Natural killer cell (primary cell): ENCODE data around the gene NR1I3. TPM values are rescaled to one million over a fixed set of nuclear protein-coding genes. Genes with fewer than 3 reads are reported as not detected.

Experiments
- ATAC-seq, 3 donors: fragments of 150-1000 bp in 2 of 3; fragments of 200-7000 bp in 1 of 3; cut with Tn5 transposase; 1 replicate in 1 of 3; 2 replicates in 2 of 3; pipeline ENCODE4 v1.10.0; 2021; ENCODE audit warnings: mild to moderate bottlenecking in 2 of 3, moderate library complexity in 2 of 3
- DNase-seq, 2 donors: peaks; one replicate each; pipeline versions ENCODE4 v3.0.0 to v3.0.0-alpha.2; 2013 to 2021; ENCODE audit warnings: mixed read lengths in 1 of 2
- H3K27ac ChIP-seq: one replicate; pipeline ENCODE4 v1.5.1; 2013; ENCODE audit warnings: mild to moderate bottlenecking, low read length
- H3K27me3 ChIP-seq: one replicate; pipeline ENCODE4 v1.6.1; 2013; ENCODE audit warnings: low read length; ENCODE audit not compliant: control insufficient read depth, insufficient read depth
- H3K36me3 ChIP-seq: one replicate; pipeline ENCODE4 v1.6.1; 2013; ENCODE audit warnings: low read length; ENCODE audit not compliant: control insufficient read depth, insufficient read depth
- H3K4me1 ChIP-seq: one replicate; pipeline ENCODE4 v1.6.1; 2013; ENCODE audit warnings: low read length; ENCODE audit not compliant: control insufficient read depth, insufficient read depth
- H3K4me3 ChIP-seq: one replicate; pipeline ENCODE4 v1.5.1; 2013; ENCODE audit warnings: low read length
- H3K9me3 ChIP-seq: one replicate; pipeline ENCODE4 v1.6.1; 2013; ENCODE audit warnings: low read length; ENCODE audit not compliant: control insufficient read depth, insufficient read depth
- H3K27ac Mint-ChIP-seq, 2 donors: one replicate each; pipeline ENCODE4 v1.8.0; 2022; ENCODE audit warnings: mild to moderate bottlenecking in 2 of 2, mixed read lengths in 2 of 2, moderate library complexity in 1 of 2
- H3K27me3 Mint-ChIP-seq, 2 donors: one replicate each; pipeline ENCODE4 v1.8.0; 2022; ENCODE audit warnings: low read depth in 2 of 2, mixed read lengths in 2 of 2
- H3K36me3 Mint-ChIP-seq: one replicate; pipeline ENCODE4 v1.8.0; 2022; ENCODE audit warnings: mixed read lengths
- H3K4me1 Mint-ChIP-seq, 2 donors: one replicate each; pipeline ENCODE4 v1.8.0; 2022; ENCODE audit warnings: mixed read lengths in 2 of 2
- H3K4me3 Mint-ChIP-seq: one replicate; pipeline ENCODE4 v1.8.0; 2022; ENCODE audit warnings: mild to moderate bottlenecking, moderate library complexity, mixed read lengths
- H3K9me3 Mint-ChIP-seq, 2 donors: one replicate each; pipeline ENCODE4 v1.8.0; 2022; ENCODE audit warnings: mixed read lengths in 2 of 2
- WGBS: methylation state at CpG from one replicate; pipeline ENCODE4 v1.1.7; 2013; ENCODE audit warnings: missing lambda C conversion rate; ENCODE audit not compliant: insufficient coverage; 5-methylcytosine and 5-hydroxymethylcytosine counted together
- intact Hi-C: fragments of 100-400 bp; cut with micrococcal nuclease; formaldehyde crosslinking; loops from one replicate; pipeline ENCODE4 v1.14.2; 2022
- total RNA-seq, 4 donors: library from RNA; stranded (reverse); fragments of 120-200 nt in 1 of 4; gene quantifications; one replicate each; pipeline versions ENCODE4 v1.2.3 to v1.2.4, GENCODE V29; 2013 to 2022
- TF ChIP-seq, protein P1 (sequence below): fragments of 200-600 bp; IDR thresholded peaks from one replicate; pipeline ENCODE4 v1.8.0; 2022; ENCODE audit warnings: antibody characterized with exemption

The NR1I3 gene
- total RNA-seq, 3 donors from 2014 or later (not counting 1 experiment from before 2014, with no cell fraction given), result not detected

GRCh38 chr1:161285113-161285512, 47.1 kb upstream of the NR1I3 start:
- H3K27ac Mint-ChIP-seq, result no peak overlapping the region
- H3K4me1 Mint-ChIP-seq, result no peaks in the 10 kb centered on the region
- H3K9me3 Mint-ChIP-seq, result no peaks in the 10 kb centered on the region
- TF ChIP-seq, protein P1, sequence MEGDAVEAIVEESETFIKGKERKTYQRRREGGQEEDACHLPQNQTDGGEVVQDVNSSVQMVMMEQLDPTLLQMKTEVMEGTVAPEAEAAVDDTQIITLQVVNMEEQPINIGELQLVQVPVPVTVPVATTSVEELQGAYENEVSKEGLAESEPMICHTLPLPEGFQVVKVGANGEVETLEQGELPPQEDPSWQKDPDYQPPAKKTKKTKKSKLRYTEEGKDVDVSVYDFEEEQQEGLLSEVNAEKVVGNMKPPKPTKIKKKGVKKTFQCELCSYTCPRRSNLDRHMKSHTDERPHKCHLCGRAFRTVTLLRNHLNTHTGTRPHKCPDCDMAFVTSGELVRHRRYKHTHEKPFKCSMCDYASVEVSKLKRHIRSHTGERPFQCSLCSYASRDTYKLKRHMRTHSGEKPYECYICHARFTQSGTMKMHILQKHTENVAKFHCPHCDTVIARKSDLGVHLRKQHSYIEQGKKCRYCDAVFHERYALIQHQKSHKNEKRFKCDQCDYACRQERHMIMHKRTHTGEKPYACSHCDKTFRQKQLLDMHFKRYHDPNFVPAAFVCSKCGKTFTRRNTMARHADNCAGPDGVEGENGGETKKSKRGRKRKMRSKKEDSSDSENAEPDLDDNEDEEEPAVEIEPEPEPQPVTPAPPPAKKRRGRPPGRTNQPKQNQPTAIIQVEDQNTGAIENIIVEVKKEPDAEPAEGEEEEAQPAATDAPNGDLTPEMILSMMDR, result no peak
- Histone ChIP-seq H3K27ac (no peak overlapping the region), H3K4me3 (no peak overlapping the region), H3K27me3 (no peaks in the 10 kb centered on the region), H3K9me3 (no peaks in the 10 kb centered on the region), H3K36me3 (no peaks in the 10 kb centered on the region), H3K4me1 (no peaks in the 10 kb centered on the region)
- intact Hi-C loops, result no loop called here
- H3K27me3 Mint-ChIP-seq, result peaks cover 0 to 3% of the 10 kb centered on the region in 2 donors
- ATAC-seq (no peak), DNase-seq (no peak)
- H3K36me3 Mint-ChIP-seq, result no peaks in the 10 kb centered on the region
- WGBS, result 84% methylated on average over 2 of the region's 2 CpGs
- H3K4me3 Mint-ChIP-seq, result no peak overlapping the region

DNA sequence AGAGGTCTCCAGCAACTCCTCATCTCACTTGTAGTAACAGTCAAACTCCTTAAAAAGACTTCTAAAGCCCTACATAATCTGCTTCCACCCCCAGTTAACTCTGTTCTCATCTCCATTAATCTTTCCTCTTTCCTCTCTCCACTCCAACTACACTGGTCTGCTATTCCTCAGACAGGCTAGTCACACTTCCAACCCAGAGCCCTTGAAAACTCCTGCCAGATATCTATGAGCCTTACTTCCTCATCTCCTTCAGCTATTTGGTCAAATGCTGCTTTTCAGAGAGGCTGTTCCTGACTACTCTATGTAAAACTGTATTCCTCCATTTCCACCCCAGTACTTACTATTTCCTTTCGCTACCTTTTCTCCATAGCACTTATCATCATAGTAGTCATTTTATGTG, 45.0 kb upstream of the NR1I3 start:
- H3K4me1 Mint-ChIP-seq, result no peaks in the 10 kb centered on the region
- TF ChIP-seq, protein P1, result no peak
- H3K4me3 Mint-ChIP-seq, result no peak overlapping the region
- DNase-seq, result no peak
- no peaks in the 10 kb centered on the region for H3K36me3 Mint-ChIP-seq
- H3K36me3 ChIP-seq, result no peaks in the 10 kb centered on the region
- H3K27ac ChIP-seq, result no peak overlapping the region
- H3K9me3 ChIP-seq, result no peaks in the 10 kb centered on the region
- ATAC-seq, result no peak
- H3K9me3 Mint-ChIP-seq, result no peaks in the 10 kb centered on the region
- no peaks in the 10 kb centered on the region for H3K4me1 ChIP-seq
- intact Hi-C loops, result no loop called here
- H3K4me3 ChIP-seq, result no peak overlapping the region
- WGBS, result no CpG with 5 or more reads among the region's 1 CpG
- no peak overlapping the region for H3K27ac Mint-ChIP-seq
- no peaks in the 10 kb centered on the region for H3K27me3 ChIP-seq
- peaks cover 0 to 3% of the 10 kb centered on the region in 2 donors for H3K27me3 Mint-ChIP-seq

GRCh38 chr1:161274874-161275273, 36.9 kb upstream of the NR1I3 start:
- Mint-ChIP-seq H3K4me1 (no peaks in the 10 kb centered on the region), H3K9me3 (no peaks in the 10 kb centered on the region), H3K27ac (no peak overlapping the region), H3K27me3 (peaks cover 20 to 23% of the 10 kb centered on the region in 2 donors), H3K36me3 (no peaks in the 10 kb centered on the region), H3K4me3 (no peak overlapping the region)
- DNase-seq (no peak), ATAC-seq (no peak)
- no peak overlapping the region for H3K4me3 ChIP-seq
- intact Hi-C loops, result no loop called here
- no peaks in the 10 kb centered on the region for H3K9me3 ChIP-seq
- H3K27ac ChIP-seq, result no peak overlapping the region
- H3K36me3 ChIP-seq, result no peaks in the 10 kb centered on the region
- no peaks in the 10 kb centered on the region for H3K4me1 ChIP-seq
- 89% methylated on average over 3 of the region's 3 CpGs for WGBS
- H3K27me3 ChIP-seq, result peaks cover 3% of the 10 kb centered on the region
- TF ChIP-seq, protein P1, result no peak

- DNase-seq (no peak), ATAC-seq (no peak)
- Mint-ChIP-seq H3K36me3 (no peaks in the 10 kb centered on the region), H3K27me3 (peaks cover 20 to 23% of the 10 kb centered on the region in 2 donors), H3K9me3 (no peaks in the 10 kb centered on the region), H3K27ac (no peak overlapping the region), H3K4me1 (no peaks in the 10 kb centered on the region), H3K4me3 (no peak overlapping the region)
- H3K4me1 ChIP-seq, result no peaks in the 10 kb centered on the region
- peaks cover 3% of the 10 kb centered on the region for H3K27me3 ChIP-seq
- TF ChIP-seq, protein P1, result no peak
- intact Hi-C loops, result no loop called here
- H3K9me3 ChIP-seq, result no peaks in the 10 kb centered on the region
- 63% methylated on average over 3 of the region's 3 CpGs for WGBS
- no peak overlapping the region for H3K27ac ChIP-seq
- no peak overlapping the region for H3K4me3 ChIP-seq
- H3K36me3 ChIP-seq, result no peaks in the 10 kb centered on the region
Measured at GRCh38 chr1:161273402-161273801, 35.4 kb upstream of the NR1I3 start.
